GM21381 (cell line): ENCODE results near the gene GDNF.

Experiments
- ATAC-seq: cut with Tn5 transposase; IDR thresholded peaks from one replicate; pipeline ENCODE4 v1.9.1; 2021; ENCODE audit warnings: mild to moderate bottlenecking, moderate library complexity; ENCODE audit not compliant: unreplicated experiment

Gene GDNF

GRCh38 chr5:37849641-37850040 is 9.8 kb upstream of the GDNF start:
- ATAC-seq: no peak

- ATAC-seq: no peak
These were observed 8.2 kb upstream of the GDNF start for GRCh38 chr5:37847978-37848425.

- ATAC-seq: no peak
These were observed 7.0 kb upstream of the GDNF start for GRCh38 chr5:37846786-37847310.

GRCh38 chr5:37844009-37844408 is 4.2 kb upstream of the GDNF start:
- no peak for ATAC-seq

- no peak for ATAC-seq
These were observed 2.2 kb upstream of the GDNF start for GRCh38 chr5:37842048-37842447.

GRCh38 chr5:37841203-37841602 is 1.4 kb upstream of the GDNF start:
- no peak for ATAC-seq

GRCh38 chr5:37840053-37841034 is 503 bp upstream of the GDNF start:
- no peak for ATAC-seq

- ATAC-seq: no peak
These were observed 904 bp downstream of the GDNF start for GRCh38 chr5:37838933-37839341.

GRCh38 chr5:37838152-37838932 is 1.5 kb downstream of the GDNF start:
- ATAC-seq: no peak

- ATAC-seq: peak; percentile 70
These were observed 2.3 kb downstream of the GDNF start for GRCh38 chr5:37837414-37838032.

- peak; percentile 18 for ATAC-seq
These were observed 3.0 kb downstream of the GDNF start for GRCh38 chr5:37836592-37837413.

GRCh38 chr5:37836235-37836591 is 3.6 kb downstream of the GDNF start:
- no peak for ATAC-seq

- no peak for ATAC-seq
These were observed 4.4 kb downstream of the GDNF start for GRCh38 chr5:37835380-37835973.

- no peak for ATAC-seq
These were observed 5.1 kb downstream of the GDNF start for GRCh38 chr5:37834542-37835379.

GRCh38 chr5:37833990-37834389 is 5.9 kb downstream of the GDNF start:
- ATAC-seq: no peak

- ATAC-seq: no peak
These were observed 7.9 kb downstream of the GDNF start for GRCh38 chr5:37831821-37832534.

GRCh38 chr5:37830348-37830747 is 9.5 kb downstream of the GDNF start:
- ATAC-seq: no peak

- no peak for ATAC-seq
These were observed 14.4 kb downstream of the GDNF start for GRCh38 chr5:37825334-37825915.
